Fibroblast of villous mesenchyme (primary cell): ENCODE measurements around the gene RNF182. TPM values are rescaled to one million over a fixed set of nuclear protein-coding genes. Genes with fewer than 3 reads are reported as not detected.

Experiments used
- DNase-seq: peaks from one replicate; pipeline ENCODE4 v3.0.0-alpha.2; 2010; ENCODE audit warnings: low read depth
- H3K4me3 ChIP-seq: 2 replicates; pipeline ENCODE4 v1.5.1; 2011; ENCODE audit warnings: low read depth, mild to moderate bottlenecking, low read length
- total RNA-seq: library from RNA; depleted of rRNA; stranded (reverse); fragments of >200 nt; gene quantifications from 2 replicates; pipeline ENCODE4 v1.2.3, GENCODE V29; 2012
- TF ChIP-seq, protein P1 (sequence below): IDR thresholded peaks from 2 replicates; pipeline ENCODE4 v1.5.1; 2012; ENCODE audit warnings: low read depth, mild to moderate bottlenecking, low read length; ENCODE audit not compliant: insufficient read depth

The RNF182 gene
- total RNA-seq, 1 donor: 6.9 TPM

DNA sequence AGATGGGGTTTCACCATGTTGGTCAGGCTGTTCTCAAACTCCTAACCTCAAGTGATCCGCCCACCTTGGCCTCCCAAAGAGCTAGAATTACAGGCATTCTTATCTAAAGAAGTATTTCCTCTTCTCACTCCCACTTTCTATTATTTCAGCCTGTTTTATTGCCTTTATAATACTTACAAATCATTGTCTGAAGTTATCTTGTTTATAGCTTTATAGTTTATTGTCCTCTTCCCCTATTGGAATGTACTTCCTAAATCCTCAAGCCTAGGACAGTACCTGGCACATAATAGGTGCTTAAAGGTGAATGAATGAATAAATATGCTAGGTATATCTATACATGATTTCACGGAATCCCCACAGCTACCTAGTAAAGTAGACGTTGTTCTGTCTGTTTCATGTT is 37.8 kb upstream of the RNF182 start:
- no peak for DNase-seq
- H3K4me3 ChIP-seq: no peak overlapping the region
- TF ChIP-seq, protein P1, sequence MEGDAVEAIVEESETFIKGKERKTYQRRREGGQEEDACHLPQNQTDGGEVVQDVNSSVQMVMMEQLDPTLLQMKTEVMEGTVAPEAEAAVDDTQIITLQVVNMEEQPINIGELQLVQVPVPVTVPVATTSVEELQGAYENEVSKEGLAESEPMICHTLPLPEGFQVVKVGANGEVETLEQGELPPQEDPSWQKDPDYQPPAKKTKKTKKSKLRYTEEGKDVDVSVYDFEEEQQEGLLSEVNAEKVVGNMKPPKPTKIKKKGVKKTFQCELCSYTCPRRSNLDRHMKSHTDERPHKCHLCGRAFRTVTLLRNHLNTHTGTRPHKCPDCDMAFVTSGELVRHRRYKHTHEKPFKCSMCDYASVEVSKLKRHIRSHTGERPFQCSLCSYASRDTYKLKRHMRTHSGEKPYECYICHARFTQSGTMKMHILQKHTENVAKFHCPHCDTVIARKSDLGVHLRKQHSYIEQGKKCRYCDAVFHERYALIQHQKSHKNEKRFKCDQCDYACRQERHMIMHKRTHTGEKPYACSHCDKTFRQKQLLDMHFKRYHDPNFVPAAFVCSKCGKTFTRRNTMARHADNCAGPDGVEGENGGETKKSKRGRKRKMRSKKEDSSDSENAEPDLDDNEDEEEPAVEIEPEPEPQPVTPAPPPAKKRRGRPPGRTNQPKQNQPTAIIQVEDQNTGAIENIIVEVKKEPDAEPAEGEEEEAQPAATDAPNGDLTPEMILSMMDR: no peak

DNA sequence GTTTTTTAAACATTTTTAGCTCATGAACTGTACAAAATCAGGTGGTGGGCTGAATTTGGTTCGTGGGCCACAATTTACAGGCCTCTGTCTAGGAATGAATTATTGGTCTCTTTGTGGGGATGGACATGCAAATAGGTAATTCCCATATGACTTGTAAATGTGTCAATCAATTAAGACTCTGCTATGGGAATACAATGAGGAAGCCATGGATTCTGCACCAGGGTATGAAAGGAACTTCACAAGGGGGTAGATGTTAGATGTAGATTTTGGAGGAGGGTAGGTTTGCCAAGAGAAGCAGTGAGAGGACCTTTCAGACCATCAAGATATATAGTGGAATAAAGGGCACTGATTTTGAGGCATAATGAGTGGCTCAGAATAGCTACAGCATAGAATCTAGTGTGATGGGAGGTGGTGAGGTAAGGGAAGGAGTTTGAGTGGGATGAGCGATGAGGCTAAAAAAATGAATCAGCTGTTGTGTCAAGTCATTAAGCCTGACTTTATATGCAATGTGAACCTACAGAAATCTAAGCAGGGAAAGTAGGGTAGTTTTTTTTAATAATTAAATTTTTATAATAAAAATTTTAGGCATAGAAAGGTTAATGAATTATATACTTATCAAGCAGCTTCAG is 32.6 kb upstream of the RNF182 start:
- DNase-seq: no peak
- H3K4me3 ChIP-seq: no peak overlapping the region
- TF ChIP-seq, protein P1: no peak

DNA sequence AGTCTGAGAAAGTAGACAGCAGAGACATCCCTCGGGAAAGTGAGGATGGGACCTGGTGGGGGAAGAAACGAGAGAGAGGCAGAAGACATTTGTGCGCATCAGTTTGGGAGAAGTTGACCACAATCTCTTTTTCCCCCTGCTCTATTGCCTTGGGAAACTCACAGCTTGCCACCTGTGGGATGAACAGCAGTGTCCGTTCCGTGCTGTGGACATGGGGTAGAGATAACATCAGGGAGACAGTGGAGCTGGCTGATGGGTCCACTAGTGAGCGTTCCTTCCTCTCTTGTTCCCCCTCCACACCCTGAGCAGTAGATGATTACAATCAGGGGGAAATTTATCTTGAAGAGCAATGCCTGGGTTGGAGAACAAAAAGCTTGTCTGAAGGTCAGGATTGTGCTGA is 21.8 kb upstream of the RNF182 start:
- DNase-seq: no peak
- H3K4me3 ChIP-seq: no peak overlapping the region
- TF ChIP-seq, protein P1: no peak

DNA sequence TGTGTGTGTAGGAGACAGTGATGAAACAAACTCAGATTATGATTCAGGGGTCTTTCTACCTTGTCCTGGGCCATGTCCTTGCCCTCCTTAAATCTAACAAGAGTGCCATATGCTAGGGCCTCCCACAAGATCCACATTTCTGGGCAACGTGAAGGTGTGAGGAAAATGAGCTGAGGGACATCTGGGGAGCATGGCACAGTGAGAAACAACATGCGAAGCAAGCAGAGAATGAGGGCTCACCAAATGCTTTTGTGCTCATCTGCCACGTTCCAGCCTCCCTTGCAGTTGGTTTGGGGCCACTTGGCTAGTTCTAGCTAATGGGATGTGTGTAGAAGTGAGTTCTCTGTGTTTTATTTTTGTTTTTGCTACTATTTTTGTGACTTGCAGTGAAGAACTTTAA is 21.4 kb upstream of the RNF182 start:
- TF ChIP-seq, protein P1: no peak
- no peak for DNase-seq
- H3K4me3 ChIP-seq: no peak overlapping the region

DNA sequence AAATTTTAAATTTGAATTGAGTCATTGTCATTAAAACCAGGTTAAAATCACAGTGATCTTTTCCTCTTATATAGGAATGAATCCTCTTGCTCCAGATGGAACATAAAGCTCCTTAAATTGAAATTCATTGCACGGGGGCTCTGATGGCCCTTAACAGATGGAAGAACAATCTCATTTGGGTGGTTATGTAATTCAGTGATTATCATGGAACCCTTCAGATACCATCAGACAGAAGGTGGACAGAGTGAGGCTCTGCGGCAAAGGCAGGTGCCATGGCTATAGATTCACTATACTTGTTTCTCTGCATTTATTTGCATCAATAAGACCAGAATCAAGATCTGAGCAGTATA is 17.8 kb upstream of the RNF182 start:
- H3K4me3 ChIP-seq: no peak overlapping the region
- no peak for DNase-seq
- TF ChIP-seq, protein P1: no peak

DNA sequence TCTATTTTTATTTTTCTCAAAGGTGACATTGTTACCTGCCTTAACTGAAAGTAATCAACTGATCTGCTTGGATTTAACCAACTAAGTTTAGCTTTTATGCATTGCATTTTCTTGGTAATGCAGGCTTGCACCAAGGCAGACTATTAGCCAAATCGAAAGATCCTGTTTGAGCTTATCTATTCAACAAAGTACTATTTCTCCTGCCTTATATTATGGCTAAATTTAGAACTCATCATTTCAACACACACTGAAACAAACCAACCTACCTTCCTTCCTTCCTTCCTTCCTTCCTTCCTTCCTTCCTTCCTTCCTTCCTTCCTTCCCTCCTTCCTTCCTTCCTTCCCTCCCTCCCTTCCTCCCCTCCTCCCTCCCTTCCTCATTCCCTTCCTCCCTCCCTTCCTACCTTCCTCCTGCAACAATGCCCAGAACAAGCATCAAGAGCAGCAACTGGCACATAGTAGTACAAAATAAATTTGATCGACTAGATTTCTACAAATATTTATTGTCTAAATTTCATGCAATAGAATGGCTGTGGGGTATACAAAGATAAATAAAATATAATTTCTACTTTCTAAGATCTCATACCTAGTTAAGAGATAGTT is 17.0 kb upstream of the RNF182 start:
- no peak for DNase-seq
- TF ChIP-seq, protein P1: no peak
- no peak overlapping the region for H3K4me3 ChIP-seq

DNA sequence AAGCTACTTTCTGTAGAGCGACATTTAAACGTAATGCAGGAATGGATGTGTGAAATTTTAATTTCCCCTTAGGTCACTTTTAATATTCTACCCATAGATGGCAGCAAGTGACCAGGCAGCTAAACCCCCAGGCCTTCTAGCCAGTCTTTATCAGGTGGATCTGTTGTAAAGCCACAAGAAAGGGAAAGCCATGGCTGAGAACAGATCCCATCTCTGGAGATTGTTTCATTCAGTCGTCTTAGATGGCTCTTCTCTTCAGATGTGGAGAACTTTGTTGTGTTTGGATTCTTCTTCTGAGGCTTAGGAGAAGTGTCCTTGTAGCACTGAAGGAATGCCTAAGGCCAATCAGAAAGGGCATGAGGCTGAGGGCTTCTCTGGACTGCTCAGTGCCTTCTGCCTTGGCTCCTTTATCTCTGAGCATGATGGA is 15.8 kb upstream of the RNF182 start:
- TF ChIP-seq, protein P1: peak; percentile 77
- peak; percentile 82 for DNase-seq

More for the DNA sequence above, 15.8 kb upstream of the RNF182 start:
- H3K4me3 ChIP-seq: no peak overlapping the region
